ENCODE data around the gene BMP2K. TPM values are rescaled to one million over a fixed set of nuclear protein-coding genes. Genes with fewer than 3 reads are reported as not detected.

The BMP2K gene
- total and polyA plus RNA-seq, 2 of the 8 experiments (the other 6 are each of a cell fraction or from before 2014, with no cell fraction given), result 15.6 to 24.1 TPM

DNA sequence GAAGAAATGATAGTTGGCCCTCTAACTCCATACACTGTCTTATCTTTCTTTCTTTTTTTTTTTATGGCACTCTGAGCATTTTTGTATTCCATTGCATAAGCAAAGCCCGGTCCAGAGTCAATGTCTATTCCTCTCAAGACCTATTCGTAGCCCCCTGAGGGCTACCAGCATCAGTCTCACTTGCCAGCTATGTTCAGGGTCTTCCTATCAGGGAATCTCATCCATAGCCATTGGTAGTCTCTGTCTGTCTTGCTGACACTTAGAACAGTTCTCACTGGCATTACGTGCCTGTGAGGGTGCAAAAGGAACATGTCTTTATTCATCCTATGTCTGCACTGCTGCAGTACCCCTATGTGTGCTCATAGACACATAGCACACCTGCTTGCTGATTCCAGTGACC, 51.0 kb downstream of the BMP2K start (continued):
- TF ChIP-seq, protein P1, sequence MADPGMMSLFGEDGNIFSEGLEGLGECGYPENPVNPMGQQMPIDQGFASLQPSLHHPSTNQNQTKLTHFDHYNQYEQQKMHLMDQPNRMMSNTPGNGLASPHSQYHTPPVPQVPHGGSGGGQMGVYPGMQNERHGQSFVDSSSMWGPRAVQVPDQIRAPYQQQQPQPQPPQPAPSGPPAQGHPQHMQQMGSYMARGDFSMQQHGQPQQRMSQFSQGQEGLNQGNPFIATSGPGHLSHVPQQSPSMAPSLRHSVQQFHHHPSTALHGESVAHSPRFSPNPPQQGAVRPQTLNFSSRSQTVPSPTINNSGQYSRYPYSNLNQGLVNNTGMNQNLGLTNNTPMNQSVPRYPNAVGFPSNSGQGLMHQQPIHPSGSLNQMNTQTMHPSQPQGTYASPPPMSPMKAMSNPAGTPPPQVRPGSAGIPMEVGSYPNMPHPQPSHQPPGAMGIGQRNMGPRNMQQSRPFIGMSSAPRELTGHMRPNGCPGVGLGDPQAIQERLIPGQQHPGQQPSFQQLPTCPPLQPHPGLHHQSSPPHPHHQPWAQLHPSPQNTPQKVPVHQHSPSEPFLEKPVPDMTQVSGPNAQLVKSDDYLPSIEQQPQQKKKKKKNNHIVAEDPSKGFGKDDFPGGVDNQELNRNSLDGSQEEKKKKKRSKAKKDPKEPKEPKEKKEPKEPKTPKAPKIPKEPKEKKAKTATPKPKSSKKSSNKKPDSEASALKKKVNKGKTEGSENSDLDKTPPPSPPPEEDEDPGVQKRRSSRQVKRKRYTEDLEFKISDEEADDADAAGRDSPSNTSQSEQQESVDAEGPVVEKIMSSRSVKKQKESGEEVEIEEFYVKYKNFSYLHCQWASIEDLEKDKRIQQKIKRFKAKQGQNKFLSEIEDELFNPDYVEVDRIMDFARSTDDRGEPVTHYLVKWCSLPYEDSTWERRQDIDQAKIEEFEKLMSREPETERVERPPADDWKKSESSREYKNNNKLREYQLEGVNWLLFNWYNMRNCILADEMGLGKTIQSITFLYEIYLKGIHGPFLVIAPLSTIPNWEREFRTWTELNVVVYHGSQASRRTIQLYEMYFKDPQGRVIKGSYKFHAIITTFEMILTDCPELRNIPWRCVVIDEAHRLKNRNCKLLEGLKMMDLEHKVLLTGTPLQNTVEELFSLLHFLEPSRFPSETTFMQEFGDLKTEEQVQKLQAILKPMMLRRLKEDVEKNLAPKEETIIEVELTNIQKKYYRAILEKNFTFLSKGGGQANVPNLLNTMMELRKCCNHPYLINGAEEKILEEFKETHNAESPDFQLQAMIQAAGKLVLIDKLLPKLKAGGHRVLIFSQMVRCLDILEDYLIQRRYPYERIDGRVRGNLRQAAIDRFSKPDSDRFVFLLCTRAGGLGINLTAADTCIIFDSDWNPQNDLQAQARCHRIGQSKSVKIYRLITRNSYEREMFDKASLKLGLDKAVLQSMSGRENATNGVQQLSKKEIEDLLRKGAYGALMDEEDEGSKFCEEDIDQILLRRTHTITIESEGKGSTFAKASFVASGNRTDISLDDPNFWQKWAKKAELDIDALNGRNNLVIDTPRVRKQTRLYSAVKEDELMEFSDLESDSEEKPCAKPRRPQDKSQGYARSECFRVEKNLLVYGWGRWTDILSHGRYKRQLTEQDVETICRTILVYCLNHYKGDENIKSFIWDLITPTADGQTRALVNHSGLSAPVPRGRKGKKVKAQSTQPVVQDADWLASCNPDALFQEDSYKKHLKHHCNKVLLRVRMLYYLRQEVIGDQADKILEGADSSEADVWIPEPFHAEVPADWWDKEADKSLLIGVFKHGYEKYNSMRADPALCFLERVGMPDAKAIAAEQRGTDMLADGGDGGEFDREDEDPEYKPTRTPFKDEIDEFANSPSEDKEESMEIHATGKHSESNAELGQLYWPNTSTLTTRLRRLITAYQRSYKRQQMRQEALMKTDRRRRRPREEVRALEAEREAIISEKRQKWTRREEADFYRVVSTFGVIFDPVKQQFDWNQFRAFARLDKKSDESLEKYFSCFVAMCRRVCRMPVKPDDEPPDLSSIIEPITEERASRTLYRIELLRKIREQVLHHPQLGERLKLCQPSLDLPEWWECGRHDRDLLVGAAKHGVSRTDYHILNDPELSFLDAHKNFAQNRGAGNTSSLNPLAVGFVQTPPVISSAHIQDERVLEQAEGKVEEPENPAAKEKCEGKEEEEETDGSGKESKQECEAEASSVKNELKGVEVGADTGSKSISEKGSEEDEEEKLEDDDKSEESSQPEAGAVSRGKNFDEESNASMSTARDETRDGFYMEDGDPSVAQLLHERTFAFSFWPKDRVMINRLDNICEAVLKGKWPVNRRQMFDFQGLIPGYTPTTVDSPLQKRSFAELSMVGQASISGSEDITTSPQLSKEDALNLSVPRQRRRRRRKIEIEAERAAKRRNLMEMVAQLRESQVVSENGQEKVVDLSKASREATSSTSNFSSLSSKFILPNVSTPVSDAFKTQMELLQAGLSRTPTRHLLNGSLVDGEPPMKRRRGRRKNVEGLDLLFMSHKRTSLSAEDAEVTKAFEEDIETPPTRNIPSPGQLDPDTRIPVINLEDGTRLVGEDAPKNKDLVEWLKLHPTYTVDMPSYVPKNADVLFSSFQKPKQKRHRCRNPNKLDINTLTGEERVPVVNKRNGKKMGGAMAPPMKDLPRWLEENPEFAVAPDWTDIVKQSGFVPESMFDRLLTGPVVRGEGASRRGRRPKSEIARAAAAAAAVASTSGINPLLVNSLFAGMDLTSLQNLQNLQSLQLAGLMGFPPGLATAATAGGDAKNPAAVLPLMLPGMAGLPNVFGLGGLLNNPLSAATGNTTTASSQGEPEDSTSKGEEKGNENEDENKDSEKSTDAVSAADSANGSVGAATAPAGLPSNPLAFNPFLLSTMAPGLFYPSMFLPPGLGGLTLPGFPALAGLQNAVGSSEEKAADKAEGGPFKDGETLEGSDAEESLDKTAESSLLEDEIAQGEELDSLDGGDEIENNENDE (IDR thresholded peaks at IDR 0.05; ENCODE audit: insufficient replicate concordance, low read length), result no peak
- TF ChIP-seq BRCA1 (IDR thresholded peaks at IDR 0.05; ENCODE audit: low read depth, low read length), result no peak
- no peak for TF ChIP-seq CBX8 (IDR thresholded peaks at IDR 0.05; ENCODE audit: borderline replicate concordance, low read depth, low read length)
- TF ChIP-seq, protein P2, sequence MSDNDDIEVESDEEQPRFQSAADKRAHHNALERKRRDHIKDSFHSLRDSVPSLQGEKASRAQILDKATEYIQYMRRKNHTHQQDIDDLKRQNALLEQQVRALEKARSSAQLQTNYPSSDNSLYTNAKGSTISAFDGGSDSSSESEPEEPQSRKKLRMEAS (IDR thresholded peaks at IDR 0.05), result no peak
- no peak for TF ChIP-seq RAD21 (IDR thresholded peaks at IDR 0.05 in 1 of 2, conservative IDR thresholded peaks at IDR 0.05 in 1 of 2; ENCODE audit: low read depth in 2 of 2, low read length in 2 of 2)
- no peak for TF ChIP-seq BCL11A (IDR thresholded peaks at IDR 0.05; ENCODE audit: low read depth in 2 of 2, low read length in 2 of 2)
- no peak for TF ChIP-seq KDM4A (IDR thresholded peaks at IDR 0.05; ENCODE audit: low read depth, low read length, severe bottlenecking)
- no peak for TF ChIP-seq NANOG (IDR thresholded peaks at IDR 0.05; ENCODE audit: insufficient read depth, low read depth, low read length, poor library complexity, severe bottlenecking)
- no peak for TF ChIP-seq RXRA (IDR thresholded peaks at IDR 0.05; ENCODE audit: insufficient read depth, low read depth, low read length)
- TF ChIP-seq RFX5 (IDR thresholded peaks at IDR 0.05; ENCODE audit: borderline replicate concordance, low read depth, low read length), result no peak
- TF ChIP-seq JUND (IDR thresholded peaks at IDR 0.05; ENCODE audit: low read length), result no peak
